Astrocyte of the cerebellum (primary cell): ENCODE results near the gene RGS18.

ENCODE experiments used
- DNase-seq: peaks from one replicate; pipeline ENCODE4 v3.0.0-alpha.2; 2011; ENCODE audit warnings: low read depth
- H3K4me3 ChIP-seq: 2 replicates; pipeline ENCODE4 v1.5.1; 2011; ENCODE audit warnings: mild to moderate bottlenecking, low read depth, low read length, moderate library complexity
- CTCF ChIP-seq: IDR thresholded peaks from 2 replicates; pipeline ENCODE4 v1.5.1; 2012; ENCODE audit warnings: low read length, low read depth, moderate library complexity, mild to moderate bottlenecking; ENCODE audit errors: missing control alignments
- in situ Hi-C: cut with HindIII; loops from 2 replicates; pipeline ENCODE4 v1.10.0; 2017; ENCODE audit warnings: low sequenced_read_pairs

Gene RGS18

GRCh38 chr1:192170196-192170984 is 12.1 kb downstream of the RGS18 start:
- in situ Hi-C loops = no loop called here
- DNase-seq = no peak

DNA sequence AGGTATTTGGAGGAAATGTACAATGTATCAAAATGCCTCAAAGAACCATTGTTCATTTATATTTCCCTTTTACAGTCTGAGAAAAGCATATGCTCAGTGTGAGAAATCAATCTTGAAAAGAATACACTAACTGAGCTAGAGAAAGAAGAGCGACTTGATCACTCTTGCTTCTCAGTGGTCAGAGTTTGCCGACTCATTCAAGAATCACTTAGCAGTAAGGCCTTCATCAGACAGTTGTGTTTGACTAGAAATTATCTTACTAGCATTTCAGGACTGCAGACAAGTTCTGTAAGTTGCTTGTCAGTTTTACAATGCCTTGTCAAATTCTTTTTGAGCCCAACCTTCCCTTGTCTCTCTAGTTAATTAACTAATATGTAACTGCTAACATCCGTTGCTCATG is 12.9 kb downstream of the RGS18 start:
- in situ Hi-C loops = no loop called here
- DNase-seq = no peak
- no peak overlapping the region for H3K4me3 ChIP-seq
- TF ChIP-seq CTCF = no peak

More at GRCh38 chr1:192170196-192170984, 12.1 kb downstream of the RGS18 start:
- no peak overlapping the region for H3K4me3 ChIP-seq
- TF ChIP-seq CTCF = no peak

DNA sequence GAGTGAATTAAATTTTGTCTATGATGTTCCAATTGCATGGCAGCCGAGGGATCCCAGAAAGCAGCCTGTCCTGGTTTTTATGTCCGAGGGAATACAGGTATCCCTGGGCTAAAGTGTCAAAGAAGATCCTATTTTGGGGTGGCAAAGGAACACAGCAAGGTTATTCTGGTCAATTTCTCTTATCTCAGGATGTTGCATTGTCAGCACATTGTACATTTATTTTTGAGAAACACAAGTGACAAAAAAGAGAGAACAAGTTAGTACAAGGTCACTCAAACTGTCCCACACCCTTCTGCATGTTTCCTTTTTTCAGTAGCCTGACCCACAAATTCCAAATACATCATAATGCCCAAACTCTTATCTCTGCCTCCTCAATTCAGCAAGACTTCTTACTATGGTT is 17.7 kb downstream of the RGS18 start:
- no peak for DNase-seq
- in situ Hi-C loops = no loop called here
- no peak for TF ChIP-seq CTCF
- no peak overlapping the region for H3K4me3 ChIP-seq

DNA sequence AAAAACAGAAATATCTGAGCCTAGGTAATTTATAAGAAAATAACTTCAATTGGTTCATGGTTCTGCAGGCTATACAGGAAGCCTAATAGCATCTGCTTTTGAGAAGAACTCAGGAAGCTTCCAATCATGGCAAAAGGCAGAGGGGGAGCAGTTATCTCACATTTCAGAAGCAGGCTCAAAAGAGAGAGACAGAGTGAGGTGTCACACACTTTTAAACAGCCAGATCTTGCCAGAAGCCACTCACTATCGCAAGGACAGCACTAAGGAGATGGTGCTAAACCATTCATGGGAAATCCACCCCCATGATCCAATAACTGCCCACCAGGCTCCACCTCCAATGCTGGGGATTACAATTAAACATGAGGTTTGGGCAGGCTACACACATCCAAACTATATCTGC is 25.5 kb downstream of the RGS18 start:
- in situ Hi-C loops = no loop called here
- no peak overlapping the region for H3K4me3 ChIP-seq
- DNase-seq = no peak
- TF ChIP-seq CTCF = no peak

GRCh38 chr1:192186197-192186596 is 27.9 kb downstream of the RGS18 start:
- in situ Hi-C loops = no loop called here
- TF ChIP-seq CTCF = no peak

DNA sequence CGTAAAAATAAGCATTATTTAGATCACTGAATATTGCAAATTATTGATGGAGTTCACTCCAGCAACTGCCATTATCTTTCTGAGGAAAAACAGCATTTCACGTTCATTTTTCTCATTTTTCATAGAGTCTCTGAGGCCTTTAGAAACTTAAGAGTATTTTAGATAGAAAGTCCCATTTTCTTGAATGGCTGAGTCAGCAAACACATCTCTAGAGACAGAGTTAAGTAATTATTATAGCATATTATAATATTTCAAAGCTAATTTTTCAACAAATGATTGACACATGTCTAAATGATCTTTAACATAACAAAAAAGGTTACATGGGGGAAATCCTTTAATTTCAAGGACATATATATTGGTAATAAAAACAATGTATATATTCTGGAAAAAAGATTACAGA is 31.8 kb downstream of the RGS18 start:
- no peak for TF ChIP-seq CTCF
- in situ Hi-C loops = no loop called here
- no peak for DNase-seq
- H3K4me3 ChIP-seq = no peak overlapping the region

More at GRCh38 chr1:192186197-192186596, 27.9 kb downstream of the RGS18 start:
- no peak for DNase-seq
- H3K4me3 ChIP-seq = no peak overlapping the region

DNA sequence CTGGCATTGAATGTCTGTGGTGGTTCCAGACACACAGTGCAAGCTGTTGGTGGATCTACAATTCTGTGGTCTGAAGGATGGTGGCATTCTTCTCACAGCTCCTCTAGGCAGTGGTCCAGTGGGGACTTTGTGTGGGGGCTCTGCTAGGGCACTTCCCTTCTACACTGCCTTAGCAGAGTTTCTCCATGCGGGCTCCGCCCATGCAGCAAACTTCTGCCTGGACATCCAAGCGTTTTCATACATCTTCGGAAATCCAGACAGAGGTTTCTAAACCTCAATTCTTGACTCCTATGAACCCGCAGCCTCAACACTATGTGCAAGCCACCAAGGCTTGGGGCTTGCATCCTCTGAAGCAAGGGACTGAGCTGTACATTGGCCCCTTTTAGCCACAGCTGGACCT is 43.0 kb downstream of the RGS18 start:
- TF ChIP-seq CTCF = no peak
- DNase-seq = no peak
- in situ Hi-C loops = no loop called here
- no peak overlapping the region for H3K4me3 ChIP-seq
